Non-pigmented ciliary epithelial cell (primary cell): Measurements from ENCODE around the gene COA4.
"Not testable (repeated sequence)": the region's sequence is repeated elsewhere in the genome, so short reads cannot be mapped to it uniquely, and the experiment has no call there.

ENCODE experiments used
- DNase-seq: peaks from one replicate; pipeline ENCODE4 v3.0.0-alpha.2; 2010; ENCODE audit warnings: low read depth

Gene COA4

GRCh38 chr11:73876424-73877310 is at the start of gene COA4, which contains the start of gene PAAF1:
COA4 (minus strand) TSS chr11:73876846; CDS start chr11:73873378, 3,468 bp downstream.
PAAF1 (plus strand) TSS chr11:73876999; CDS start chr11:73877022, 23 bp downstream.
- DNase-seq = peak; percentile 76

DNA sequence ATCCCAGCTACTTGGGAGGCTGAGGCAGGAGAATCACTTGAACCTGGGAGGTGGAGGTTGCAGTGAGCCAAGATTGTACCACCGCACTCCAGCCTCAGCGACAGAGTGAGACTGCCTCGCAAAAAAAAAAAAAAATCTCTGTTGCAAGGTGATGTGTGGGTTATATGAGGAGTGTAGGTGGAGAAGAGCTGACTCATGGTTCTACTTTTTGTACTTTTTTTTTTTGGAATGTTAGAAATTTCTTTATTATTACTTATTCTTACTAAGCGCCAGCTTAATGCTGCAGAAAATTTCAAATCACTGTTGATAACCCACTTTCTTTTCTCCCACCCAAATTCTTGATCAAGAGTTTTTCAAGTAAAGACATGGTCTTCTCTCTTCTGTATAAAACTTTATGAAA is 44.5 kb upstream of the COA4 start:
- no peak for DNase-seq

- no peak for DNase-seq
Observed at GRCh38 chr11:73916435-73916834, 39.8 kb upstream of the COA4 start.

DNA sequence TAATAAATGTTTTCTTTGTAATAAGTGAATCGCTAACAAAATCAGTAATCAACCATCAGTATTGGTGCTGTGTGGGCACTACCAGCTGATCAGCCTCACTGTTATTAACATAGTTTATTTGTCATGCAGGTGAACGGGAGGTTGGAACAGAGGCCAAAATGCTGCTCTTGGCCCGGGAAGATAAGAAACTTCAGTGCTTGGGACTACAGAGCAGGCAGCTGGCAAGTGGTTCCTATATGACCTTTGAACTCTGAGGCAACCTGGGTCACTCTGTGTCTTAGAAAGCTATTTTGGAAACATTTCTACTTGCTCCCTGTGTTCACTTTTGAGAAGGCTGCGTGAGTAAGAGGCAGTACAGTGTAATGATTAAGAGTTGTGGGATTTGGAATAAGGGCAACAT is 37.6 kb upstream of the COA4 start:
- DNase-seq = no peak

- no peak for DNase-seq
Observed at GRCh38 chr11:73913472-73913871, 36.8 kb upstream of the COA4 start.

- no peak for DNase-seq
Observed at GRCh38 chr11:73912026-73912425, 35.4 kb upstream of the COA4 start.

DNA sequence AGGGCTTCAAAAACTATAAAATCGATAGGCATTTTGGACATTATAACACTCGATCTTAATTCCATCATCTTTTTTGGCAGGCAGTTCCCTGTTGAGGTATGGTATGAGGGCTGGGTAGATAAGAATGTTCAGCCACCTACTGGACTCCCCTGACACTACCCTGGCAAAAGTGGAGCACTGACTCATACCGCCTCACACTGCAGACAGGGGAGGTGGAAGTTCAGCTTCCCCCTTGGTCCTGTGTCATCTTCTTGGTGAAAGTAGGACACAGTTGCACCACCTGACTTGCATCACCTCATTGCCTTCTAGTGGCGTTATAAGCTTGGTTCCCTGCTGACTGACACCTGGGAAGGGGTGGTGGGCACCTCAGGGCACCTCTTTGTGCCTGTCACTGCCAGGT is 30.5 kb upstream of the COA4 start:
- DNase-seq = no peak

DNA sequence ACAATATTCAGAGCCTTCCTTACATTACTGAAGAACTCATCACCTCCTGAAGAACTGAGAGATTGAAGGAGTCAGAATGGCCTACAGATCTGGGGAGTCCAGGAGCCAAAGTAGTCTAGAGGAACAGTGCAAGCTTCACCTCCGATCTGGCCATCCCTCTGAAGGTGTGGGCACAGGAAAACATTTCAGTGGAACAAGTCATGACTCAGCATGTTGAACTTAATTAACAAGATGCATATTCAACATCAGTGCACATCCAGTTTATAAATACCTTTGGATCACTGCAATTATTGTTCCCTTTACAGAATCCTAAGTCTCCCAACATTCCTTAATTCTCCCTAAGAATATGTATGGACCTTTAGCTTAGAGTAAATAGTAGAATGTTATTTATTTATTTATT is 25.7 kb upstream of the COA4 start:
- DNase-seq = no peak

GRCh38 chr11:73894725-73895335 is 18.2 kb upstream of the COA4 start:
- no peak for DNase-seq

DNA sequence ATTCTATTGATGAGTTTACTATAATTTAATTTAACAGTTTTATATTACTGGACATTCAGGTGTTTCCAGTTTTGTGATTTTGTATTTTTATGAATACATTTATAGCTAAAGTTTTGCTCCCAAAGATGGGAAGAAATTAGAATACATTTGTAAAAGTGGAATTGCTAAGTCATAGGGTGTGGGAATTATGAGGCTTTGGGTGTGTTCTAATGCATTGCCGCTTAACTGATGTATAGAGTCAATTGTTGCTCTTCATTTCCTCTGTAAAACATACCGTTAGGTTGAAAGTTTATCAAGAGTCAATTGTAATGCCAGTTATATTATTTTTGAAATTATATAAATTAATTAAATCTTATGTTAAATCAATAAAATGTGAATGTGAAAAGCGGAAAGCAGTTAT is 16.4 kb upstream of the COA4 start:
- no peak for DNase-seq

DNA sequence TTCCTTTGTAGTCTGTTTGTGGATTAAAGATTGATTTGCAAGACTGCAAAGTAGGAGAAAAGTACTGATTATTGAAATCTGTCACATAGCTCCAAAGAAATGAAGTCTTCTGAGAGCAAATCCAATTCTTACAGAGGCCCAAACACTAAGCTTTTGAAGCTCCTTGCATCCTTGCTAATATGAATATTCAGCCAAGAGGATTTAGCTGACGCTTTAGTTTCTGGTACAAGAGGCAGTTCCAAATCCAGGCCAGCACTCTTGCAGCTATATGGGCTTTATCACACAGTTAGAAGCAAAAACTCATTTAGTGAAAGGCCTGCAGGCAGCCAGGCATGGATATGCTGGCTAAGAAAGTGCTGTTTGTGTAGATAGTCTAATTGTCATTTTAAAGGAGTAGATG is 12.9 kb upstream of the COA4 start:
- DNase-seq = no peak

DNA sequence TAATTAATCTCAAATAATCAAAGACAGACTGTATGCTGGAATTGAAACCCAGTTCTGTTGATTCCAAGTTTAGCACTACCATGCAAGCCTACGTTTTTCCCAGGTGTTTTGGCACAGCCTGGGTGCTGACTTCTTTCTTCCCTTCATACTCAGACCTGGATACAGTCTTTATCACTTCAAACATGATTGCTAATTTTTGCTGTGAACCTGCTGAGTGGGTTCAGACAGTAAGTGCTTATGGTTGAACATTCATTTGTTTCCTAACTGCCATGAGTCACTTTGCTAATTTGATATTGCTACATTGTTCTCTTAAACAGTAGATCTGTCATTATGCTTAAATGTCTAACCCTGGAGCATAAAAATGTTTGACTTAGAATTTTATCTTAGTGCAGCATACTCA is 12.4 kb upstream of the COA4 start:
- no peak for DNase-seq

DNA sequence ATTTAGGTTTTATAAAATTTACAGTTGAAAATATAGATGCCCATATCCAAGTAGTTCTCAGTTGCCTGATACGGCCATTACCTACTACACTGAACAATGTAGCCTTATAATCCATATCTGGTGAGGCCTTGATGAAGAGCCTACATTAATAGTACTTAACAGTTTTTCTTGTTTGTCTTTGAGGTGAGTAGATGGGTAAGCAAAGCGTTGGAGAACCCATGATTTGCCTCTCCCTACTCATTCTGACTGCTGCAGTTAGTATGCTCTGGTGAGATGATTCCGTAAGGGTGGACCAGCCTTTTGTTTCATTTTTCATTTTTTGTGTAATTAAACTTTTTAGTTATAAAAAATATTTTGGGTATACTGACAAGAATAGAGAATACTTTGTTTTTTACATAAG is 11.6 kb upstream of the COA4 start:
- DNase-seq = no peak

- no peak for DNase-seq
Observed at GRCh38 chr11:73883856-73884255, 7.2 kb upstream of the COA4 start.

GRCh38 chr11:73880449-73880848 is 3.8 kb upstream of the COA4 start:
- not testable (repeated sequence) for DNase-seq

DNA sequence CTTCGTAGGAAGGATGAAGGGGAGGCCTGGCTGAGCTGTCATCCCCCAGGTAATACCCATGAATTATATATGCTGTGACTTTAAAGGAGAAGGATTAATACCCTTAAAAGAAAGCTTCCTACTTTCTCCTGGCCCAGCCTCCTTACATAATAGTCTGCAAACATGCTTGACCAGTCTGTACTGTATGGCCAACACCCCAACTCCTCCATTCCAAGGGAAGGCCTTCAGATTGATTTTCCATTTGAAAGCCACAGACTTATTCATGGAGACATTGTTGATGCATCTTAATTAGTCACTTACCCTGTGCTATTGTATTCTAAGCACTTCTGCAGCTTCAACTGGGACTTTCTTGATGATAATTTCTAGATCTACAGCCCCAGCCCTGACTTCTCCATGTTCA is 2.1 kb upstream of the COA4 start:
- no peak for DNase-seq

- no peak for DNase-seq
Observed at GRCh38 chr11:73875840-73876239, 806 bp downstream of the COA4 start.

DNA sequence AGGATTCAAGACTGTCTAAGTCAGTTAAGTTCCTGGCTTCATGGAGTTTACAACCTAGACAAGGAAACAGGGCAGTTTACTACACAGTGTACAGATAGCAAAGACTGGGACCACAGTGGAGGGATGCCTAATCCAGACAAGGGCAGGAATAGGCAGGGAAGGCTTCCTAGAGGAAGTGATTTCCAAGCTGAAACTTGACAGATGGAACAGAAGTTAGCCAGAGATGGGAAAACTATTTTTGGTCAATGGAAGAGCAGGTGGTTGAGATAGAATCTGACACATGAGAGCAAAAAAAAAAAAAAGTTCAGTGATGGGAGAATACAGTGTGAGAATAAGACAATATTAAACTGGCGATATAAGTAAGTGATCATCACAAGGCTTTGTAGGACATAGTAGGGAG is 1.3 kb downstream of the COA4 start:
- DNase-seq = no peak

GRCh38 chr11:73872749-73873357 is 3.8 kb downstream of the COA4 start:
- no peak for DNase-seq

- DNase-seq = no peak
Observed at GRCh38 chr11:73870261-73870660, 6.4 kb downstream of the COA4 start.

GRCh38 chr11:73869332-73869949 is 7.2 kb downstream of the COA4 start:
- no peak for DNase-seq

DNA sequence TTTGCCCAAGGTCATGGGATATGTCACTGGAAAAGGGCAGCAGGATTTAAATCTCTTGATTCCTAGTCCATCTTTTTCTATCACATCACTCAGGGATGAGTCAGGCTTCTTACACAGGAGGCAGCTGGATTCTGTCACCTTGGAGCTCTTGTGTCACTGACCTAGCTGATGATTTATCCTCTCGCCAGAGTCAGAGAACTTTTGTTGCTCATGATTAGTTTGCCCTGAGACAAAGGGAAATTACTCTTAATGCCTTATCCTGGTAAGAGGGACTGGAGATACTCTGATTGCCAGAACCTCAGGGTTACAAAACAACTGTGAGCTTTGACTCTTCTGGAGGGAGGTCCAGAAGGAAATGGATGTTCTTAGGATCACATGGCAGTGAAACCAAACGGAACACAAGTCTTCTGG is 10.1 kb downstream of the COA4 start:
- peak; percentile 81 for DNase-seq
